Endodermal cell (in vitro differentiated cells): ENCODE measurements around the gene FAM83E. TPM values are rescaled to one million over a fixed set of nuclear protein-coding genes. Genes with fewer than 3 reads are reported as not detected.
A peak's percentile ranks its signal among the peaks of the same experiment; 100 is the strongest.

Source experiments
- DNase-seq: peaks from one replicate; pipeline ENCODE4 v3.0.0-alpha.2; 2017
- H3K27ac ChIP-seq: 2 replicates; pipeline ENCODE4 v1.5.1; 2013; ENCODE audit warnings: mild to moderate bottlenecking, low read depth, low read length, moderate library complexity
- H3K27me3 ChIP-seq: 2 replicates; pipeline ENCODE4 v1.6.1; 2013; ENCODE audit warnings: mild to moderate bottlenecking, low read length, moderate library complexity; ENCODE audit not compliant: insufficient read depth, control insufficient read depth, poor library complexity, severe bottlenecking
- H3K36me3 ChIP-seq: 2 replicates; pipeline ENCODE4 v1.7.0; 2013; ENCODE audit warnings: mild to moderate bottlenecking, low read length, moderate library complexity; ENCODE audit not compliant: control insufficient read depth, insufficient read depth
- H3K4me1 ChIP-seq: one replicate; pipeline ENCODE4 v1.7.0; 2013; ENCODE audit warnings: low read length; ENCODE audit not compliant: control insufficient read depth, insufficient read depth
- H3K4me3 ChIP-seq: 2 replicates; pipeline ENCODE4 v1.5.1; 2013; ENCODE audit warnings: mild to moderate bottlenecking, low read length, moderate library complexity
- H3K9ac ChIP-seq: 2 replicates; pipeline ENCODE4 v1.6.1; 2013; ENCODE audit warnings: mild to moderate bottlenecking, low read length, moderate library complexity; ENCODE audit not compliant: poor library complexity, severe bottlenecking; ENCODE audit errors: extremely low read depth
- H3K9me3 ChIP-seq: 2 replicates; pipeline ENCODE4 v1.6.1; 2013; ENCODE audit warnings: mild to moderate bottlenecking, low read length, moderate library complexity; ENCODE audit not compliant: control insufficient read depth
- H3K27ac Mint-ChIP-seq: 2 replicates; pipeline ENCODE4 v1.8.0; 2020; ENCODE audit warnings: mixed read lengths
- H3K27me3 Mint-ChIP-seq: 2 replicates; pipeline ENCODE4 v1.8.0; 2021; ENCODE audit warnings: mild to moderate bottlenecking, mixed read lengths; ENCODE audit not compliant: insufficient read depth
- H3K36me3 Mint-ChIP-seq: 2 replicates; pipeline ENCODE4 v1.8.0; 2020; ENCODE audit warnings: low read depth, mixed read lengths
- H3K4me1 Mint-ChIP-seq: 2 replicates; pipeline ENCODE4 v1.8.0; 2020; ENCODE audit warnings: mixed read lengths
- H3K4me3 Mint-ChIP-seq: 2 replicates; pipeline ENCODE4 v1.8.0; 2020; ENCODE audit warnings: mild to moderate bottlenecking, moderate library complexity, mixed read lengths
- H3K9me3 Mint-ChIP-seq: 2 replicates; pipeline ENCODE4 v1.8.0; 2020; ENCODE audit warnings: mild to moderate bottlenecking, mixed read lengths
- CTCF ChIP-seq: fragments of 200-600 bp; sonication (generic); conservative IDR thresholded peaks from 2 replicates; pipeline ENCODE4 v1.5.0; 2021; ENCODE audit warnings: antibody characterized with exemption, mild to moderate bottlenecking
- WGBS, 2 experiments: methylation state at CpG; one replicate each; pipeline versions ENCODE4 v1.1.5 to v1.1.7; 2013; ENCODE audit warnings: missing lambda C conversion rate in 2 of 2, mixed read lengths in 1 of 2; ENCODE audit not compliant: insufficient coverage in 1 of 2, insufficient read length in 1 of 2; 5-methylcytosine and 5-hydroxymethylcytosine counted together
- long read RNA-seq, 4 experiments: library from polyadenylated mRNA in 2 of 4; library from RNA in 1 of 4; library from capped mRNA in 1 of 4; stranded (forward) in 3 of 4; unstranded in 1 of 4; transcript quantifications; one replicate each; pipeline ENCODE4 v2.0.0, GENCODE V29; 2020 to 2021; ENCODE audit warnings: inconsistent platforms in 1 of 4
- polyA plus RNA-seq, 2 experiments: library from polyadenylated mRNA; stranded (reverse); fragments of 50-300 nt; gene quantifications; one replicate each; pipeline ENCODE4 v1.2.3, GENCODE V29; 2013
- total RNA-seq, 2 donors: library from RNA; stranded (reverse); fragmentation: NEBNext Ultra II Directional in 1 of 2; extraction: Animal tissue kit (Norgen Biotek cat#: 25700) in 1 of 2; gene quantifications; 2 replicates in 1 of 2; 3 replicates in 1 of 2; pipeline ENCODE4 v1.2.1, GENCODE V29; 2021

FAM83E gene
- total RNA-seq, result 1 to 10 TPM; 4.4 to 5.7 TPM
- polyA plus RNA-seq (2013, experiment 1 of 2), result 0.36 TPM
- 0.37 TPM for polyA plus RNA-seq (2013, experiment 2 of 2)
- long read RNA-seq, experiment 1, result 0 reads
- long read RNA-seq, experiment 2, partial matches to known transcripts, result 0 of 1 reads
- long read RNA-seq, experiment 2, other reads (novel, unspliced or antisense), result 1 of 1 reads
- long read RNA-seq, experiment 3, partial matches to known transcripts, result 0 of 4 reads
- long read RNA-seq, experiment 3, other reads (novel, unspliced or antisense), result 3 of 4 reads
- long read RNA-seq, experiment 4, result 0 reads

- no peaks in the 10 kb centered on the region for H3K27me3 Mint-ChIP-seq
- H3K27ac Mint-ChIP-seq, result peak within 1 kb of the TSS; percentile 97
- no peaks in the 10 kb centered on the region for H3K27me3 ChIP-seq
- H3K4me3 Mint-ChIP-seq, result peak within 1 kb of the TSS; percentile 99
- TF ChIP-seq CTCF, result no peak
- no peaks in the 10 kb centered on the region for H3K9me3 Mint-ChIP-seq
- H3K27ac ChIP-seq, result peak within 1 kb of the TSS; percentile 57
- 42 to 54% methylated on average over 13 to 31 of the region's 31 CpGs for WGBS, 2 experiments
- peak; percentile 91 for DNase-seq
- H3K4me1 ChIP-seq, result peaks cover 27% of the 10 kb centered on the region
- H3K9ac ChIP-seq, result peak within 1 kb of the TSS; percentile 17
- no peak within 1 kb of the TSS for H3K4me3 ChIP-seq
- H3K9me3 ChIP-seq, result no peaks in the 10 kb centered on the region
- H3K36me3 ChIP-seq, result peaks cover 33% of the 10 kb centered on the region
- peaks cover 34% of the 10 kb centered on the region for H3K36me3 Mint-ChIP-seq
- H3K4me1 Mint-ChIP-seq, result peaks cover 30% of the 10 kb centered on the region
Measured at GRCh38 chr19:48614436-48615230, at the start of gene FAM83E. Gene FAM83E (minus strand): TSS chr19:48615076. CDS start chr19:48613372, 1,704 bp downstream.

- Mint-ChIP-seq H3K4me1 (no peaks in the 10 kb centered on the region), H3K9me3 (peaks cover 6% of the 10 kb centered on the region), H3K27me3 (peaks cover 7% of the 10 kb centered on the region), H3K4me3 (no peak overlapping the region), H3K36me3 (no peaks in the 10 kb centered on the region), H3K27ac (no peak overlapping the region)
- no peaks in the 10 kb centered on the region for H3K4me1 ChIP-seq
- no peaks in the 10 kb centered on the region for H3K36me3 ChIP-seq
- H3K27me3 ChIP-seq, result no peaks in the 10 kb centered on the region
- no peak for TF ChIP-seq CTCF
- WGBS, 2 experiments, result 86 to 87% methylated on average over 13 to 14 of the region's 14 CpGs
- H3K4me3 ChIP-seq, result no peak overlapping the region
- no peak overlapping the region for H3K9ac ChIP-seq
- no peaks in the 10 kb centered on the region for H3K9me3 ChIP-seq
- no peak overlapping the region for H3K27ac ChIP-seq
- no peak for DNase-seq
Measured at GRCh38 chr19:48664476-48664875, 49.6 kb upstream of the FAM83E start.

- Mint-ChIP-seq H3K9me3 (peaks cover 6% of the 10 kb centered on the region), H3K27ac (no peak overlapping the region), H3K27me3 (peaks cover 7% of the 10 kb centered on the region), H3K36me3 (no peaks in the 10 kb centered on the region), H3K4me3 (no peak overlapping the region), H3K4me1 (no peaks in the 10 kb centered on the region)
- Histone ChIP-seq H3K27ac (no peak overlapping the region), H3K9me3 (no peaks in the 10 kb centered on the region), H3K4me3 (no peak overlapping the region), H3K4me1 (no peaks in the 10 kb centered on the region), H3K27me3 (no peaks in the 10 kb centered on the region), H3K36me3 (no peaks in the 10 kb centered on the region), H3K9ac (no peak overlapping the region)
- TF ChIP-seq CTCF, result no peak
- DNase-seq, result no peak
- WGBS, 2 experiments, result 84 to 95% methylated on average over 3 to 4 of the region's 4 CpGs
Measured at GRCh38 chr19:48663667-48664066, 48.8 kb upstream of the FAM83E start.
